GM18498 (cell line): ENCODE results near the gene DNAH17.

Experiments
- ATAC-seq: cut with Tn5 transposase; IDR thresholded peaks from one replicate; pipeline ENCODE4 v1.9.1; 2021; ENCODE audit warnings: mild to moderate bottlenecking, moderate library complexity; ENCODE audit not compliant: unreplicated experiment

Gene DNAH17

DNA sequence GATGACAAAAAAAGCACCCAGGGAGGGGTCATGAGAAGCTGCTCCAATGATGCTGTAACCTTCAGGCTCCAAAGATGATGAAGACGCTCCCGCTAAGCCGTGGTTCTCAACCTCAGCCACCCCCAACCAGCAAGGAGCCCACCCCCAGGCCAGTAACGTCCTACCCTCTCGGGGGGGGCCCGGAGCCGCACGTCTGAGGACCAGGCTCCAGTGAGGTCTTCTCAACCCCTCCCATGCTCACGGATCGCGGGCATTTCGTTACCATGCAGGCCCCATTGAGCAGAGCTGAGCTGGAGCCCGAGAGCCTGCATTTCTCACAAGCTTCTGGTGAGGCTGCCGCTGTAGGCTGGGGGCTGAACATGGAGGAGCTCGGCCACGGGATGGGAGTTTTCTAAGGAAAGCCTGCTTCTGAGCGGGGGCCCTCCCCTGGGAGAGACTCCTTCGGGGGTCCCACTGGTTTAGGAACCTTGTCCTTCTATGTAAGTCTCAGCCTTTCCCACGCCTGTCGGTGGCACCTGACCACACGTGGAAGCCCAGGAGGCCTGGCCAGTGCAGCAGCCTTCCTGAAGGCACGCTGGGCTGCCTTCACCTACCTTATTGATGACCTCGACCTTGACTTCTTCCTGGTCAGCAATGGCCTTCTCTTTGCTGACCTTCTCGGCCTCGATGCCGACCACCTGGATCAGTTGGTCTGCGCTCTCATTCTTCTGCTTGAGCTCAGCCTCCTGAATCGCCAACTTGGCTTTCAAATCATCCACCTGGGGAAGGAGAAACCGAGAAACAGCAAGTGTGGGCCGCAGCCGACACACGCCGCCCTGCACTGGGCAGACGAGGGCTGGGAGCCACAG, 116.0 kb downstream of the DNAH17 start:
- no peak for ATAC-seq

DNA sequence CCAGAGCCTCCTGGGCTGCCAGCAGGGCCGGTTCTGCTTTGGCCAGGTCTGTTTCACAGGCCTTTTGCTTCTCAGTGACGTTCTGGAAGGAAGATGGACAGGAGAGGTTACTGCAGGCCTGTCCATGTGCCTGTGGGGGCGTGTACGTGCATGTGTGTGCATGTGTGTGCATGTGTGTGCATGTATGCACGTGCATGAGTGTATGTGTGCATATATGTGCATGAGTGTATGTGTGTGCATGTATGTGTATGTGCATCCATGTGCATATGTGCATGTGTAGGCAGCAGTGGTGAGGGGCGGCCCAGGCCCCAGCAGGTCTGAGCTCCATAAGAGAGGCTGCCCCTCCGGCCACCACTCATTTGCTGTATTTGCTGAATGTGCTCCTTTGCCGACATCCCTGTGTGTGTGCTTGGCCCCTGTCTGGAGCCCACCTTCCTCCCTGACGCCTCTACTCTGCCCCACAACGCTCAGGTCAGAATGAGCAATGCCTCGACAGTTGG, 117.0 kb downstream of the DNAH17 start:
- no peak for ATAC-seq

DNA sequence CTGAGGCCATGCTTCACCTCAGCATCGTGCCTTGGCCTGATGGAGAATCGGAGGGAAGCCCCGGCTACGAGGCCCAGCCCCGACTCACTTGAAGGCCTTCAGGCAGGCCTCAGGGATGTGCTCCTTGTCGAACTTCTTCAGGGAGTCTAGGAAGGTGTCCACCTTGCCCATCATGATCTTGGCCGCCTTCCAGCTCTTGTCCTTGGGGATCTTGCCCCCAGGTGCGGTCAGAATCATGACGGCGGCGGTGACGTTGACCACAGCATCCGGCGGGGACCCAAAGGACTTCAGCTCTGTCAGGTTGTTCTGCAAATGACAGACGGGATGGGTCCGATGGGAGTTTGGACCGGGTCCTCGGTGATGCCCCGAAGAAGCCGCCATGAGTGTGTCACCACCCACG, 117.5 kb downstream of the DNAH17 start:
- no peak for ATAC-seq

DNA sequence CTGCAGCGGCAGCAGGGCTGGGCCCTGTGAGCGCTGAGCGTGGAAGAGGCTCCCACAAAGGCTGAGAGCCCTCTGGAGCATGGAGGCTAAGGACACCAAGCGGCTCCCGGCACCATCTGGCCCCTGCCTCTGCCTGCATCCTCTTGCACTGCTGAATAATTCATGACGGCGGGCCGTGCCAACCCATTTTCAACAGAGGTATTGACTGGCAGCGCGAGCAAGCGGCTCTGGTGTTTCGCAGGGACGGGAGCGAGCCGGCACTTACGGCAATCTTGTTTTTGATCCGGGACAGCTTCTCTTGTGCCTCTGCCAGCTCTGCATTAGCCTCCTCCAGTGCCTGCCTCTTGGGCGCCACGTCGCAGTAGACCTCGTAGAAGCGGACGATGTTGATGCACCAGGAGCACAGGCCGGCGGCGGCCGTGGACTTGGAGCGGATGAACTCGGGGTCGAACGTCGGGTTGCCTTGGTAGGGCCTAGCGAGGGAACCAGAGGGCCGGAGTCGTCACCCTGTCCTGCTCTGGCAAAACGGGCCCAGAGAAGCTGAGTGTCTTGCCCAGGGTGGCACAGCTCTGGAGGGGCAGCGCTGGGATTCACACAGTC, 118.4 kb downstream of the DNAH17 start:
- ATAC-seq: no peak

DNA sequence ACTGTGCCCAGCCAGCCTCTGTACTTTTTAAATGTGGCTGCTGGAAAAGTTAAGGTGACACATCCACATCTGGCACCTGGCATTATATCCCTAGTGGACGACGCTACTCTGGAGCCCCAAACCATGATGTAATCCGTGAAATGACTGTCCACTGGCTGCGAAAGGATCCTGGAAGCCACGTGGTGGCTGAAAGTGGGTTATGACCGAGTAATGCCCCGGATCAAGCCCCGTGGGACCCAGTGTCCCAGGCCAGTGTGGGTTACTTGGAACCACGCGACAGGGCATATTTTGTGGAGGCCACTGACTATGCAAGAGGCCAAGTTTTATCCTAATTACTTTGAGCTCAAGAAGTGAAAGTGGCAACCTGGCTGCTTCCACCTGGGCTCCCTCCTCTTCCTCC, 119.1 kb downstream of the DNAH17 start:
- ATAC-seq: no peak

DNA sequence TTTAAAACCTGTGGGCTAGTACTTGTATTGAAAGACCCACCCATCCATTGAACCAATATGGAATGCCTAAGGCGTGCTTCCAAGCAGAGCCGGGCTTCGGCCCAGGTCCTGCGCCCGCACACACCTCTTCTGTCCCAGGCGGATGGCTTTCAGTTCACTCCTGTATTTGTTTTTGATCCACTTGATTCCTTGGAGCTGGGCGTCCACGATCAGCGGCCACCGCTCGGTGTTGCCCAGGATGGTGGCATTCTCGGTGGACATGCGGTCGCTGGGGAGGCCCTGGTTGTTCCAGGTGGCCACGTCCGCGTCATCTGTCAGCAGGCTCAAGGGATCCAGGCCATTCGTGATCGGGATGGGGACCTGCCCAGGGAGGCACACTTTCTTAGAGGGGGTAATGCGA, 122.8 kb downstream of the DNAH17 start:
- ATAC-seq: no peak

DNA sequence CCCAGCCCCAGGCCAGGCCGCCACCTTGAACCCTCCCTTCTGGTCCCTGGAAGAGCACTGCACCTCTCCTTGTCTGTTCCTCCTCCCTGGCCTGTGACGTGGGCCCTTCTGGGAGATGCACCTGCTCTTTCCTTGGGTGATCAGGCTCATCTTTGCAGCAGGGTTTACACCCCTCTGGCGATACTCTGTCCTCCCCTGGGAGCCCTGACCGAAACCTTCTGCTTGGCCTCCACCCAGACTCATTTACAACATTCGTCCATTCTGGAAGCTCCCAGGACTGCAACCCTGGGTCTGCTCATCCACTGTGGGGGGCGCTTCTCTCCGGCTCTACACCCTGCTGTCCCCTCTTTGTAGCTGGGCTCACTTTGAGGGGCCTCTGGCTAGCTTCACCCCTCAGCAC, 125.4 kb downstream of the DNAH17 start:
- no peak for ATAC-seq

DNA sequence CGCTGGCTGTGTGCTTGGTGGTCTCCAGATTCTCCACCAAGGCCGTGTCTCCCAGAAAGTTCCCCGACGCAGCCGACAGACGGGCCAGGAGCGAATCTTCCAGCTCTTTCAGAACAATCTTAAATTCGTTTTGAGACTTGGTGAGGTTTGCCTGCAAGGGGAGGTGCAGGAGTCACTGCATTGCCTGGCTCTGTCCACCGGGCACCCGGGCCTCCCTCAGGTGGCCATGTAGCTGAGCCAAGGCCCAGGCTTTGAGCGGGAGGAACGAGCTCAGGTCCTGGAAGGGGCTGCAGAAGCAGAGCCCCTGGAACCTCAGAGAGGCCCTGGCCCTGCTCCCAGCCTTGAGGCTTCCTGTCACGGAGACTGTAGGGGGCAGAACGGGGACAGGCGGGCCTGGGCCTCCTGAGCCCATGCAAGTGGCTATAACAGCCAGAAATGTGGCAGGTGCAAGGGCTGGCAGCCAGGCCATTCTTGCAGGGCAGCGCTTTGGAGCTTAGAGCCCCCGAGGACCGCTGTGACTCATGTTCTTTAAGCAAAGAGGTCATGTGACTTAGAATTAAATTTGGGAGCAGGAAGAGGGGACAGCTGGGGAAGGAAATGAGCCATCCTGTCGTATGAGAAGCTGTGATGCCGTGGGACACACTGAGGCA, 126.4 kb downstream of the DNAH17 start:
- no peak for ATAC-seq

DNA sequence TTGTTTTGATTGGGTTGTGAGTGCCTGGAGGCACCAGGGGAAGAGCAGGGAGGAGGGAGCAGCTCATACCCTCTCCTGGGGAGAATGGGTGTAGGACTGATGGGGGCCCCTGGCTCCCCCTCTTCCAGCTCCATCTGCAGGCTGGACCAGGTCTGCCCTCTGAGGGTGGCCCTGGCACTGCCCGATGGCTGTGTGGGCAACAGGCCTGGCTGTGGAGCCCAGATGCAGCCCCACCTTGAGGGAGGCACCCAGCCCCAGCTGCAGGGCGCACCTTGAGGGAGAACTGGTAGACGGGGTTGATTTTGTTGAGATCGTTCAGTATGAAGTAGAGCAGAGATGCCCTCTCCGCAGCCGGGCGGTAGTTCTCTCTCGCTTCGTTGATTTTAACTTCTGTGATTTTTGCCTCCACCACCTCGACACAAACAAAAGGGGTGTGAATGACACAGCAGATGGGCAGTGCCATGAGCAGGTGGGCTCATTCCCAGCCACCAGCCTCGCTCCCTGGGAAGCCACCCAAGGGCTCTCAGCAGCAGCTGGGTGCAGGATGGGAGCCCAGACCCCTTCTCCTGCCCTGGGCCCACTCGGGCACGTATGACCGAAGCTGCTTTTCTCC, 127.1 kb downstream of the DNAH17 start:
- ATAC-seq: no peak

DNA sequence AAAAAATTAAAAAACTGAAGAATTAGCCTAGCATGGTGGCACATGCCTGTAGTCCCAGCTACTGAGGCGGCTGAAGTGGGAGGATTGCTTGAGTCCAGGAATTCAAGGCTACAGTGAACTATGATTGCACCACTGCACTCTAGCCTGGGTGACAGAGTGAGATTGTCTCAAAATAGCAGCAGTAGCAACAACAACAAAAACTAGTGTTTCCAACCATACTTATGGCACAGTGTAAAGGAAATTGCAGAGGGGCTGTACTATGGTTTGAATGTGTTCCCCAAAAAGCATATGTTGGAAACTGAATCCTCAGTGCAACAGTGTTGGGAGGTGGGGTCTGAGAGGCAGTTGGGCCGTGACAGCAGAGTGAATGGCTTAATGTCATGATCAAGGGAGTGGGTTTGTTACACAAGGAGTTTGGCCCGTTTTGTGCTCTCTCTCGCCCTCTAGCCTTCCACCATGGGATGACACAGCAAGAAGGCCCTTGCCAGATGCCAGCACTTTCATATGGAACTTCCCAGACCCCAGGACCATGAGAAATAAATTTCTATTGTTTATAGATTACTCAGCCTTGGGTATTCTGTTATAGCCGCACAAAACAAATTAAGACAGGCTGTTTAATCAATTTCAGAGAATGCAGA, 128.7 kb downstream of the DNAH17 start:
- no peak for ATAC-seq

DNA sequence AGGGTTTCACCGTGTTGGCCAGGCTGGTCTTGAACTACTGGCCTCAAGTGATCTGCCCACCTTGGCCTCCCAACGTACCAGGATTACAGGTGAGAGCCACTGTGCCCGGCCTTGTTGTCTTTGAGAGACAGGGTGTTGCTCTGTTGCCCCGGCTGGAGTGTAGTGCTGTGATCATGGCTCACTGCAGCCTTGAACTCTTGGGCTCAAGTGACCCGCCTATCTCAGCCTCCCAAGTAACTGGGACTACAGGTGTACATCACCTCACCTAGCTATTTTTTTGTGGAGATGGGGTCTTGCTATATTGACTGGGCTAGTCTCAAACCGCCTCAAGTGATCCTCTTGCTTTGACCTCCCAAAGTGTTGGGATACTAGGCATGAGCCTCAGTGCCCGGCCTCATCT, 130.4 kb downstream of the DNAH17 start:
- ATAC-seq: no peak

DNA sequence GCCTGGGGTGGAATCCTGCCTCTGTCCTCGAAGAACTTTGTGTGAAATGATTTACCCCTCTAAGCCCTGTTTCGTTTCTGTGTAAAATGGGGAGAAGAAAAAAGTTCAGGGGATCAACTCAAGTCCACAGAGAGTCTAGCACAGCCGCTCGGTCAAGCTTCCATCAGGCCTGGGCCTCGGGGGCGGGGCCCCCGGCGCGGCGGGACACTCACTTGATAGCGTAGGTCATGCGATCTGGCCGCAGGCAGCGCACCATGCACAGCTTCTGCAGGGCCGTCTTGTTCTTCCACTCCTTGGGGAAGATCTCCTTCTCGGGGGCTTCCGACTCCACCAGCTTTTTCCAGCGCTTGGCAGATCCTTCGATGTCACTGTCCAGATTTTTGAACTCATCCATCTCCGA, 132.8 kb downstream of the DNAH17 start:
- ATAC-seq: no peak

DNA sequence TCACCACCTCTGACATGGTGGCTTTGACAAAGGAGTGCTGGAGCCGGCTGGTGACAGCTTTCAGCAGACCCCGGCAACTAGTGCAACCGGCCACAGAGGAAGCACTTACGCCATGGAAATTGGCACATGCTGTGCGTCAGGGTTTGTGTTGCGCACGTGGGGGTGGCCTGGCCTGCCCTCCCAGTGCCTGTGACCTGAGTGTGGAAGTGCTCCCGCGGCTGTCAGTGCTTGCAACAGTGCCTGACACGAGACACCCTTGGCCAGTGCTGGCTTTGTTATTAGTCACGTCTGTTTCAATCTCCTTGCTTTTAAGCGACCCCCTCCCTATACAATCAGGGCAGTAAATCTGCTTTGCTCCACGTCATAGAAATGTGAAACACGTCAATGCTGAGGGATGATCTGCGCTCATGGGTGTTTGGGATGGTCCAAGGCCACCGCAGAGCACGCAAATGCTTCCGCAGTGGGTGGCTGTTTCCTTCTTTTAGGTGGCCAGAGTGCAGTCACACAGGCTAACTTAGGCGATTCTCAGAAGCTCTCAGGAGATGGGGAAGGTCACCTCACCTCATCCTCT, 134.5 kb downstream of the DNAH17 start:
- no peak for ATAC-seq

DNA sequence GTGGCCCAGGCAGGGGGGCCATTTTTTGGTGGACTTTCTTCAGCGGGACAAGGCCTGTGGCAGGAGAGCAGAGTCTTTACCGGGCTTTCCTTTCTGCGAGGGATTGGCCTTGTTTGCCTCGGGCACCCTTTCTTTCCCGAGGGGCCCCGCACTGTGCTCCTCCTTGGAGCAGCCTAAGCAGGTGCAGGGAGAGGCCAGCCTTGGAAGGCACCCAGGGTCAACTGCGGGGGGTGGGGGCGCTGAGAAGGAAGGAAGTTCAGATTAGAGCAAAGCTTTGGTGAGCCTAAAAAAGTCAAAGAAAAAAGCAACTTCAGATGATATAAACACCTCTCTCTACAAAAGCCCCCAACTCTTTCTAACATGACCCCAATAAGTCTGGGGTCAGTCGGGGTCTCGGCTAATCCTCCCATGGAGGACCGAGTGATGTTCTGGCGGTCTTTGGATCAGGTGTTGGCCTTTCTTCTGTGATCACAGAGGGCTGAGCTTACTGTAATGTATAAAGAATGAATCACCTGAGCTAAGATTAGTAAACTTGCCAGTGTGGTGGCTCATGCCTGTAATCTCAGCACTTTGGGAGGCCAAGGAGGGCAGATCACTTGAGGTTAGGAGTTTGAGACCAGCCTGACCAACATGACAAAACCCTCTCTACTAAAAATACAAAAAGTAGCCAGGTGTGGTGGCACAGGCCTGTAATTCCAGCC, 135.8 kb downstream of the DNAH17 start:
- ATAC-seq: no peak

DNA sequence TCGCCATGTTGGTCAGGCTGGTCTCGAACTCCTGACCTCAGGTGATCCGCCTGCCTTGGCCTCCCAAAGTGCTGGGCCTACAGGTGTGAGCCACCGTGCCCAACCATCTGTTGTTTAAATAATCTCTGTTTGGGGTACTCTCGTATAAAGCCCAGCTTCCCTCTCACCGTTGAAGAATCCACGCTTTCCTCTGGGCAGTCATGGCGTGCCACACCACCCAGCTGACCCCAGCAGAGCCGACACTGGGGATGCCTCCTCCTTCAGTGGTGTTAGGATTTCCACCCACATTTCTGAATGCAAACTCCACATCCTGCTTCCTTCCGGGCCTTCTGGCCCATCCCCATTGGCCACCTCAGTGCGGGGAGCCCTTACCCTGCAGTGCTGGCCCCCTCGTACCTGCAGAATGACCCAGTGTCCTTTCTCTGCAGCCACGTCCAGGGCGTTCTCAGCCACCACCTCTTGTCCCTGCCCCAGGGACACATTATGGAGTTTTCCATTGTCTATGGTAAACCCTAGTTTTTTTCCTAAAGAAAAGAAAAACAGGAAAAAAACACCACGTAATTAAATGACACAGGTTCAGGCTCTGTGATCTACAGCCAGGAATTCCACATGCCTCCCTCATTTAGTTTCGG, 138.4 kb downstream of the DNAH17 start:
- ATAC-seq: no peak

DNA sequence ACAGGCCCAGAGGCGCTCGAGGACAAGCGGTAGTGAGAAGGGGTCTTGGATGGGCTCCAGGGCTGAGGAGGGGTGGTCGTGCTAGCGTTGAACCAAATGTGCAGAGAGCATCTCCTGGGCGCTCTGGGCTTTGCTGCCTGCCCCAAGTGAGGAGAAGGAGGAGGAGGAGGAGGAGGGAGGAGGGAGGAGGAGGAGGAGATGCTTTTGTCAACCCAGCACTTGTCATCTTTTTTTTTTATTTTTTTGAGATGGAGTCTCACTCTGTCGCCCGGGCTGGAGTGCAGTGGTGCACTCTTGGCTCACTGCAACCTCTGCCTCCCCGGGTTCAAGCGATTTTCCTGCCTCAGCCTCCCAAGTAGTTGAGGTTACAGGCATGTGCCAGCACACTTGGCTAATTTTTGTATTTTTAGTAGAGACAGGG, 138.9 kb downstream of the DNAH17 start:
- ATAC-seq: no peak

DNA sequence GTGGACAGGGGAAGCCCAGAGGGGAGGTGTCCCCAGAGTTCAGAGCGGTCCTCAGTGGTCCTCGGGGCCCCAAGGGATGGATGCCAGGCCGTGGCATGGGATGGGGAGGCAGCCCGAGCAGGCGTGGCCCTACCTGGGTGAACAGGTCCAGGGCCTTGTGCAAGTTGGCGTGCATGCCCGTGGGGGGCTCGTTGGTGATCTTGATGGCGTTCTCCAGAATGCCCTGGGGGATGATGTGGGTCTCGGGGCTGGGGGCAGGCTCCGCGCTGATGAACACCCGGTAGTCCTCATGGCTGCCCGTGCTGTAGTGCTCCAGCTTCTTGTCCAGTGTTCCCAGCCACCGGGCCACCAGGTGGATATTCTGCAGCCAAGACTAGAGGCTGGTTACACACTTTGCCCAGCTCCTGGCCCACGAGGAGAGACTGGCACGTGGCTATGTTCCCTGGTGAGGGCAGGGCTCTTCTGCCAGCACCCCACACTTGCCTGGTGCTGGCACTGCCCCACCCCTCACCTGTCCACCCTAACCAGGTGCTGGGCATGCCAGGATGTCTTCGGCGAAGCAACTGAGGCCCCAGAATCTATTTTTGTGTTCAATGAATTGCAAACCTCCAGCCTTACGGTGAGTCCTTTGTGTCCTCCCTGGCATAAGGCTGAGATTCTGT, 139.6 kb downstream of the DNAH17 start:
- no peak for ATAC-seq

DNA sequence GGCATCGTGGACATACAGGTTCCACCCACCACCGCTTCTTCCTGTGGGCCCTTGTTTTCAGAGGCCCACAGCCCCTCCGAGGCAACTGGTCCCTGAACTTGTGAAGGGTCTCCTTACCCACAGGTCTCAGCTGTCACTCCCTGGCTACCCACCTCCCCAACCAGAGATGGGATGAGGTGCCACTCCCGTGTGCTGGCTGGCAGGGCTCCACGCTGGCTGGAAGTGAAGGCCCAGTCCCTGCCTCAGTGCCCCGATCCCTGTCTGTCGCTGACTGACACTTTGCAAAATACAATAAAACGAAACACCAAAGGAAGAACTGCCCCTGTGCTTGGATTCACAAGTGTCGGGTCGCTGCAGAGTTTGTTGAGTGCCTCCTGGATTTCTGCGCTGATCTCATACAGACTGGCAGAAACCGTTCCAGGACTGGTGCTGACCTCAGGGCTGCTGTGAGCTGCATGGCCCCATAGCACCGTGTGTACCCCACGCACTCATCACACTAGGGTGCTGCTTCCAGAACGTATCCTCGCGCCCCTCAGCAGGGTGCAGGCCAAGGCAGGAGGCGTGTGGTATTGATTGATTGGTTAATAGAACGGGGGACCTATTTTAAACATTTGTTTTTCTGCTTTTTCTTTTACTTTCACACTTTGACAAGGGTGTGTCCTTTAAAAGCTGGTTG, 141.7 kb downstream of the DNAH17 start:
- ATAC-seq: no peak
